H1 (cell line): ENCODE results near the gene UBE2Q2. TPM values are rescaled to one million over a fixed set of nuclear protein-coding genes. Genes with fewer than 3 reads are reported as not detected.

Experiments used
- CTCF ChIA-PET: fragments of 300-600 bp; sonication (Branson Sonifier 250); formaldehyde crosslinking; loops from one replicate; lab custom pipeline; 2021; ENCODE audit not compliant: partially characterized antibody; lab: Charles Lee
- POLR2A ChIA-PET: fragments of 300-600 bp; sonication (Branson Sonifier 250); formaldehyde crosslinking; loops from one replicate; lab custom pipeline; 2021; ENCODE audit warnings: inconsistent platforms; ENCODE audit not compliant: partially characterized antibody; lab: Charles Lee
- DNase-seq, 2 experiments: peaks; one replicate each; pipeline versions ENCODE4 v3.0.0 to v3.0.0-alpha.2; 2010 to 2022; ENCODE audit warnings: low spot score in 2 of 2, low read depth in 1 of 2, mixed read lengths in 1 of 2
- FAIRE-seq: peaks from 2 replicates; lab custom pipeline; 2011; peaks lifted over from hg19 to GRCh38; lab: Jason Lieb, UNC
- H2AFZ ChIP-seq: 2 replicates; pipeline ENCODE4 v1.8.1; 2012; ENCODE audit warnings: low read length, inconsistent platforms
- H2AK5ac ChIP-seq: 2 replicates; pipeline ENCODE4 v1.6.1; 2013; ENCODE audit warnings: low read depth, low read length
- H2BK120ac ChIP-seq: replicated peaks from 2 replicates; pipeline ENCODE3; 2013; ENCODE audit warnings: low read depth, low read length, inconsistent platforms
- H2BK12ac ChIP-seq: 2 replicates; pipeline ENCODE4 v1.6.1; 2013; ENCODE audit warnings: low read depth, low read length
- H2BK15ac ChIP-seq: 2 replicates; pipeline ENCODE4 v1.6.1; 2013; ENCODE audit warnings: low read length
- H2BK20ac ChIP-seq: 2 replicates; pipeline ENCODE4 v1.6.1; 2013; ENCODE audit warnings: low read length
- H2BK5ac ChIP-seq: 2 replicates; pipeline ENCODE4 v1.6.1; 2013; ENCODE audit warnings: low read depth, low read length
- H3K14ac ChIP-seq: 2 replicates; pipeline ENCODE4 v1.6.1; 2013; ENCODE audit warnings: inconsistent platforms; ENCODE audit not compliant: insufficient read length
- H3K18ac ChIP-seq: 2 replicates; pipeline ENCODE4 v1.6.1; 2013; ENCODE audit warnings: low read length; ENCODE audit errors: extremely low read depth
- H3K23ac ChIP-seq: 2 replicates; pipeline ENCODE4 v1.6.1; 2013; ENCODE audit warnings: inconsistent platforms; ENCODE audit not compliant: insufficient read length
- H3K23me2 ChIP-seq: 2 replicates; pipeline ENCODE4 v1.6.1; 2013; ENCODE audit warnings: low read depth, low read length
- H3K27ac ChIP-seq: 2 replicates; pipeline ENCODE4 v1.6.1; 2011; ENCODE audit warnings: low read depth, low read length, inconsistent platforms
- H3K27me3 ChIP-seq, 4 experiments: replicated peaks in 1 of 4; 1 replicate in 1 of 4; 2 replicates in 3 of 4; pipeline versions ENCODE4 v1.6.1 to v1.8.1; 2011 to 2013; ENCODE audit warnings: low read length in 3 of 4, mild to moderate bottlenecking in 3 of 4, inconsistent platforms in 2 of 4, mixed read lengths in 2 of 4, moderate library complexity in 1 of 4; ENCODE audit not compliant: control insufficient read depth in 3 of 4, insufficient read depth in 3 of 4; ENCODE audit errors: extremely low read depth in 1 of 4
- H3K36me3 ChIP-seq, 4 experiments: 2 replicates each; pipeline versions ENCODE4 v1.6.1 to v1.8.1; 2011 to 2013; ENCODE audit warnings: mild to moderate bottlenecking in 4 of 4, low read length in 3 of 4, moderate library complexity in 2 of 4, control low read depth in 1 of 4, inconsistent platforms in 1 of 4; ENCODE audit not compliant: insufficient read depth in 4 of 4, control insufficient read depth in 2 of 4
- H3K4ac ChIP-seq: replicated peaks from 2 replicates; pipeline ENCODE3; 2013; ENCODE audit warnings: low read length, low read depth, mixed read lengths, inconsistent platforms; ENCODE audit not compliant: insufficient read length
- H3K4me1 ChIP-seq, 4 experiments: replicated peaks in 1 of 4; 1 replicate in 1 of 4; 2 replicates in 3 of 4; pipeline versions ENCODE4 v1.6.1 to v1.8.1; 2011 to 2013; ENCODE audit warnings: low read length in 3 of 4, inconsistent platforms in 2 of 4, mixed read lengths in 1 of 4; ENCODE audit not compliant: insufficient read depth in 4 of 4, control insufficient read depth in 3 of 4
- H3K4me2 ChIP-seq, 2 experiments: 2 replicates each; pipeline versions ENCODE4 v1.6.1 to v1.8.1; 2011 to 2013; ENCODE audit warnings: low read depth in 2 of 2, low read length in 2 of 2, control low read depth in 1 of 2, inconsistent platforms in 1 of 2, mild to moderate bottlenecking in 1 of 2; ENCODE audit not compliant: insufficient read depth in 1 of 2
- H3K4me3 ChIP-seq, 4 experiments: fragments of 200-600, 300-600 bp in 1 of 4; sonication (generic), shearing (Covaris generic), sonication (Bioruptor Twin) in 1 of 4; 2 replicates each; pipeline versions ENCODE4 v1.5.1 to v1.8.1; 2011 to 2016; ENCODE audit warnings: low read length in 4 of 4, low read depth in 3 of 4, control low read depth in 2 of 4, inconsistent platforms in 2 of 4, mild to moderate bottlenecking in 2 of 4, mixed read lengths in 1 of 4, moderate library complexity in 1 of 4; ENCODE audit not compliant: insufficient read depth in 2 of 4; ENCODE audit errors: extremely low read depth in 1 of 4
- H3K56ac ChIP-seq: replicated peaks from 2 replicates; pipeline ENCODE3; 2013; ENCODE audit warnings: low read depth, mild to moderate bottlenecking, mixed read lengths, low read length, inconsistent platforms; ENCODE audit not compliant: insufficient read length
- H3K79me1 ChIP-seq: 2 replicates; pipeline ENCODE4 v1.6.1; 2013; ENCODE audit warnings: low read depth, low read length, control low read depth
- H3K79me2 ChIP-seq, 2 experiments: 2 replicates each; pipeline versions ENCODE4 v1.6.1 to v1.8.1; 2012 to 2013; ENCODE audit warnings: low read length in 2 of 2, mild to moderate bottlenecking in 2 of 2, inconsistent platforms in 1 of 2; ENCODE audit not compliant: insufficient read depth in 2 of 2, control insufficient read depth in 1 of 2
- H3K9ac ChIP-seq, 4 experiments: replicated peaks in 1 of 4; 1 replicate in 1 of 4; 2 replicates in 3 of 4; pipeline versions ENCODE4 v1.6.1 to v1.8.1; 2011 to 2013; ENCODE audit warnings: low read depth in 3 of 4, low read length in 3 of 4, control low read depth in 2 of 4, mild to moderate bottlenecking in 2 of 4, moderate library complexity in 2 of 4, inconsistent platforms in 1 of 4; ENCODE audit errors: extremely low read depth in 1 of 4
- H3K9me3 ChIP-seq, 2 experiments: 2 replicates each; pipeline versions ENCODE4 v1.6.1 to v1.8.1; 2012 to 2013; ENCODE audit warnings: mild to moderate bottlenecking in 2 of 2, moderate library complexity in 2 of 2, control low read depth in 1 of 2, inconsistent platforms in 1 of 2, low read depth in 1 of 2, low read length in 1 of 2, mixed read lengths in 1 of 2; ENCODE audit not compliant: insufficient read depth in 2 of 2
- H4K20me1 ChIP-seq, 2 experiments: replicated peaks in 1 of 2; 2 replicates each; pipeline versions ENCODE3 to v1.8.1; 2011 to 2013; ENCODE audit warnings: inconsistent platforms in 2 of 2, low read length in 2 of 2, mild to moderate bottlenecking in 1 of 2; ENCODE audit not compliant: insufficient read depth in 2 of 2, control insufficient read depth in 1 of 2
- H4K5ac ChIP-seq: 2 replicates; pipeline ENCODE4 v1.6.1; 2013; ENCODE audit warnings: low read length, low read depth, mixed read lengths, inconsistent platforms; ENCODE audit not compliant: insufficient read length
- H4K8ac ChIP-seq: 2 replicates; pipeline ENCODE4 v1.8.0; 2013; ENCODE audit warnings: mild to moderate bottlenecking, moderate library complexity, low read length, inconsistent platforms; ENCODE audit not compliant: insufficient read depth; ENCODE audit errors: extremely low read depth
- H4K91ac ChIP-seq: replicated peaks from 2 replicates; pipeline ENCODE3; 2013; ENCODE audit warnings: low read length, mixed read lengths, inconsistent platforms; ENCODE audit not compliant: insufficient read length
- GABPA ChIP-seq: IDR thresholded peaks from 2 replicates; pipeline ENCODE4 v1.6.1; 2011; ENCODE audit warnings: mild to moderate bottlenecking, low read length, moderate library complexity, borderline replicate concordance; ENCODE audit not compliant: insufficient read depth
- WGBS, 2 experiments: shearing (Covaris generic) in 1 of 2; methylation state at CpG; one replicate each; pipeline versions ENCODE4 v1.1.6 to v1.1.7; 2013 to 2015; ENCODE audit warnings: low lambda C conversion rate in 2 of 2, mixed read lengths in 2 of 2, inconsistent platforms in 1 of 2, low coverage in 1 of 2, missing lambda C conversion rate in 1 of 2; ENCODE audit not compliant: insufficient replicate concordance in 2 of 2, insufficient coverage in 1 of 2, insufficient read length in 1 of 2; ENCODE audit errors: extremely low coverage in 1 of 2, missing lambda C conversion rate in 1 of 2; 5-methylcytosine and 5-hydroxymethylcytosine counted together
- polyA plus RNA-seq, 7 experiments: library from polyadenylated mRNA; depleted of rRNA in 3 of 7; stranded (reverse) in 5 of 7; unstranded in 2 of 7; fragments of >200 nt in 5 of 7; fragments of 200-250 nt in 2 of 7; gene quantifications; 1 replicate in 5 of 7; 2 replicates in 1 of 7; 4 replicates in 1 of 7; pipeline versions ENCODE4 v1.2.1 to v1.2.3, GENCODE V29; 2011 to 2013; ENCODE audit warnings: missing spikeins in 2 of 7, mixed read lengths in 2 of 7
- total RNA-seq: library from RNA; stranded (reverse); fragmentation: NEBNext Ultra II Directional; extraction: Animal tissue kit (Norgen Biotek cat#: 25700); gene quantifications from 2 replicates; pipeline ENCODE4 v1.2.1, GENCODE V29; 2021

UBE2Q2 gene
- total and polyA plus RNA-seq, 2 of the 8 experiments (the other 6 are each of a cell fraction or from before 2014, with no cell fraction given), result 10.1 to 22.7 TPM

- Histone ChIP-seq H4K5ac (no peak overlapping the region), H4K8ac (no peak overlapping the region), H2BK120ac (no peak overlapping the region), H3K23ac (no peak overlapping the region), H4K91ac (no peak overlapping the region), H3K9me3 (no peaks in the 10 kb centered on the region), H2AK5ac (no peak overlapping the region), H3K4me3 (no peak overlapping the region), H3K14ac (no peak overlapping the region), H3K4me2 (no peak overlapping the region), H3K18ac (no peak overlapping the region), H3K23me2 (no peaks in the 10 kb centered on the region), H2BK5ac (no peak overlapping the region), H2BK12ac (no peak overlapping the region), H3K56ac (no peak overlapping the region), H2BK20ac (no peak overlapping the region), H3K9ac (no peak overlapping the region), H3K79me2 (no peaks in the 10 kb centered on the region), H3K4me1 (no peaks in the 10 kb centered on the region), H4K20me1 (no peaks in the 10 kb centered on the region), H3K27me3 (no peaks in the 10 kb centered on the region), H3K27ac (no peak overlapping the region), H3K36me3 (no peaks in the 10 kb centered on the region), H2AFZ (peak overlapping the region; percentile 68; the same call in 1 of the 2 replicates), H2BK15ac (no peak overlapping the region), H3K4ac (no peak overlapping the region), H3K79me1 (no peaks in the 10 kb centered on the region)
- no peak for TF ChIP-seq GABPA
- POLR2A ChIA-PET, result no interaction called here
- FAIRE-seq (no peak), DNase-seq (no peak)
- CTCF ChIA-PET, result interaction anchor here (3.8 kb wide), 1 partner anchor 111 kb away, joined by 25 read pairs; no protein-coding TSS in a partner anchor
- WGBS, 2 experiments, result 81% methylated on average over 6 of the region's 6 CpGs; no CpG with 5 or more reads in 1 of the 2 experiments
Observed at GRCh38 chr15:75817138-75817935, 25.9 kb upstream of the UBE2Q2 start.
